NCI-H526 treated with DMSO at 0.1 percent for 48 hours (cell line): ENCODE measurements around the gene MAP2K5.
"Not testable (repeated sequence)": the region's sequence is repeated elsewhere in the genome, so short reads cannot be mapped to it uniquely, and the experiment has no call there.

Source experiments
- DNase-seq: peaks from one replicate; lab custom pipeline; 2025; lab: John Stamatoyannopoulos, UW

MAP2K5 gene

DNA sequence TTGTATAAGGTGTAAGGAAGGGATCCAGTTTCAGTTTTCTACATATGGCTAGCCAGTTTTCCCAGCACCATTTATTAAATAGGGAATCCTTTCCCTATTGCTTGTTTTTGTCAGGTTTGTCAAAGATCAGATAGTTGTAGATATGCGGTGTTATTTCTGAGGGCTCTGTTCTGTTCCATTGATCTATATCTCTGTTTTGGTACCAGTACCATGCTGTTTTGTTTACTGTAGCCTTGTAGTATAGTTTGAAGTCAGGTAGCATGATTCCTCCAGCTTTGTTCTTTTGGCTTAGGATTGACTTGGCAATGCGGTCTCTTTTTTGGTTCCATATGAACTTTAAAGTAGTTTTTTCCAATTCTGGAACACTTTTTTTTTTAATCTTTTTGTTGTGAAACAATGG lies 130.3 kb downstream of the MAP2K5 start:
- DNase-seq: not testable (repeated sequence)

DNA sequence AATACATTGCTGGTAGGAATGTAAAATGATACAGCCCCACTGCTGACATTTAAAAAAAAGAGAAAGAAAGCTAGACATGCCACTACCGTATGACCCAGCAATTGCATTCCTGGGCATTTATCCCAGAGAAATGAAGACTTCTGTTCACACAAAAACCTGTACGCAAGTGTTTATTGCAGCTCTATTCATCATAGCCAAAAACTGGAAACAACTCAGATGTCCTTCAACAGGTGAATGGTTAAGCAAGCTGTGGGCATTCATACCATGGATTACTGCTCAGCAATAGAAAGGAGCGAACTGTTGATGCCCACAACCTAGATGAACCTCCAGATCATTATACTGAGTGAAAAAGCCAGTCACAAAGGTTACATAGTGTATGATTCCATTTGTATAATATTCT lies 132.5 kb downstream of the MAP2K5 start:
- no peak for DNase-seq

DNA sequence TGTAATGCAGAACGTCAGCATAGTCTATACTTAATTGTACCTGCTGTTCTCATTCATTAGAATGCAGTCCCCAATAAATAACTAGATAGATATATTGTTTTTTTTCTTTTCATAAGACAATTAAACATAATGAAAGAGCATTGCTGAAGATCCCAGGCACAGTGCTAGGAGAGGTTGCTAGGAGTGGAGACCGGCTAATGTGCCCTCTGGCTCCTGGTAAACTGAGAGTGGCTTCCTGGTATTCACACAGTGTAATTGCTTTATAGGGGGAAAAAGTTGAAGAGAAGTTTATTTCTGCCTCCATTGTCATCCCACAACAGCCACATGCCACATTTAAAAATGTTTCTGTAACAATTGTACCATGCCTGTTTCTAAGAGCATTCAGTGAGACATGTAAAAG lies 135.6 kb downstream of the MAP2K5 start:
- DNase-seq: no peak

DNA sequence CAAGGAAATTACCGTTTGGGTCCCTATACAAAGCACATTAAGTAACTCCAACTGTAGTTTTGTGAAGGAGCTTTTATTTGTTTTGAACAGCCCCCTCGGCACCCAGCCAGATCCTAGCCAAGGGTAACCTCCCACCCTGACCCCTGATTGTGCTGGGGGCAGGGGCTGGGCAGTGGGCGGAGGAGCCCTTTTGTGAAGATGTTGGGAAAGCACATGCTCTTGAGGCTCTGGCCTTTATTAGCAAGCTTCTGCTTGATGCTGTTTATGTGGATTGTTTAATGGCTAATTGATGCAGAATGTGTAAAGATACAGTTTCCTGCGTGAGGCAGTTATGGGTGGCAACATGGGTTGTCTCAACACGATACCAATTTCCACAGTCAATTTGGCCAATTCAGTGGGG lies 136.5 kb downstream of the MAP2K5 start:
- DNase-seq: no peak

DNA sequence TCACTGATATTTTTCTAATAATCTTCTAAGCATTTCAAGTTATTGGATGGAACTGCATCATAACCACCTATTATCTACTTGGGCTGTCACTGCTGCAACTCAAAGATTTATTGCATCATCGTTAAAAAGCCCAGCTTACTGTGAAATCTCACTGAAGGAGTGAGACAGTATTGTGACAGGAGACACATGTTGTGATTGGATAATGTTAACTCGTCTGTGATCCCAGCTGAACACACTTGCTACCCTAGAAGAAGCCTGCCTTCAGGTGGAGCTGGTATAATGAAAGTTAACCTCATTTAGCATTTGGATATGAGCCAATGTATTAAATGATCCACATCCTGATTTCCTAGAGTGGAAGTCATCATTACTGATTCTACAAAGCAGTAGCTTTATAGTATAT lies 138.1 kb downstream of the MAP2K5 start:
- DNase-seq: no peak

DNA sequence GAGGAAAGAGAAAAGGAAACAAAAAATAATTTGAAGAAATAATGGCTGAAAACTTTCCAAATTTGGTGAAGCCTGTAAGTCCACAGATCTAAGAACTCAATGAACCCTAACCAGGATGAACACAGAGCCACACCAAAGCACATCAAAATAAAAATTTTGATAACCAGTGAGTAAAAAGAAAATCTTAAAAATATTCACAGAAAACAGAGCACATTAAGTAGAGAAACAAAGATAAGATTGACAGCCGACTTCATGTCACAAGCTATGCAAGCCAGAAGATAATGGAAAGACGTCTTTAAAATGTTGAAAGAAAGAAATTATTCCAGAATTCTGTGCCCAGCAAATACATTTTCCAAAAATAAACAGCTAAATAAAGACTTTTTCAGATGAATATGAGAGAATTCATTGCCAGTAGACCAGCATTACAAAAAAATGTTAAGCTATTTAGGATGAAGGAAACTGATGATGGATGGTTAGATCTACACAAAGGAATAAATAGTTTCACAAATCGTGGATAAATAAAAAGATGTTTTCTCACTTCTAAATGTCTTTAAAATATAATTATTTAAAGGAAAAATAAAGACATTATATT lies 142.6 kb downstream of the MAP2K5 start:
- DNase-seq: no peak

DNA sequence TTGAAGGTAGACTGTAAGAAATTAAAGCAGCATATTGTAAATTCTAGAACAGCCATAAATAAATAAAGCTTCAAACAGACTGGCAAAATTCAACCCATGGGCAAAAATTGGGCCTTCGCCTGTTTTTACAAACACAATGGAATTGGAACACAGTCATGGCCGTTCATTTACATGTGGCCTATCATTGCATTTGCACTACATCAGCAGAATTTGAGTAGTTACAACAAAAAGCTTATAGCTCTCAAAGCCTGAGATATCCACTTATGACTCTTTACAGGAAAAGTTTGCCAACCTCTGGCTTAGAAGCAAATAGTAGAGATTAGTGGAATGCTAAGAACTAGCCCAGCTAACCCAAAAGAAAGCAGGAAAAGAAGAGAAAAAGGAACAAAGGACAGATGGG lies 143.2 kb downstream of the MAP2K5 start:
- DNase-seq: no peak

DNA sequence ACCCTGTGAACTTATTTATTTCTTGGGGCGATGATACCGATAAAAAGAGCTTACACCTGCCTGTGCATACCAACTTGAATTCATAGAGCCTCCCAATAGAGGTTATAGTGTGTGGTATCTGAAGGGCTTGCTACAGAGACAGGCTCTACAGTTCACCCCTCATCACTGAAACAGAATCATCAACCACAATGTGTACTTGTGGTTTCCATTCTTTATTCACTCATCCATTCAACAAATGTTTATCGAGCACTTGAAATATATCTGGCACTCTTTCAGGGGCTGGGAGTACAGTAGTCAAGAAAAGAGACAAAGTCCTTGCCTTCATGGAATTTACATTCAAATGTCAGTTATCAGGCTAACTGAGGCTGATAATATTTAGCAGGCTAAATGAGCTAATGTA lies 148.4 kb downstream of the MAP2K5 start:
- DNase-seq: peak; percentile 85

DNA sequence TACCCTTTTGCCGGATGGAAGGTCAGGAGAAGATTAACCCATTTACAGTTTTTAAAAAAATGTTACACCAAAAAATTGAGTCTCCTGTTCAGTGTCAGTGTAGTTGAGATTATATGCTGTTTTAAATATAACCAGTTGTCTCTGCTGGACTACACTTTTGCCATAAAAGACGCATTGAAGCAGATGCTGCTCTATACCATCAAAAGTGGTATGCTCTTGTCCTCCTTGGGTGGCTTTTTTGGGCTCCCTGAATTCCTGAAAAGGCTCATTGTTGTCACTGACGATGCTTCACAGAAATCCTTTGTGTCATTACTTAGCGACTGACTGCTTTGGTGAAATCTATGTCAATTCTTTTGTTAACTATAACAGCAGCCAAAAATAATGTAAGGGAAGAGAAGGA lies 148.9 kb downstream of the MAP2K5 start:
- DNase-seq: no peak

DNA sequence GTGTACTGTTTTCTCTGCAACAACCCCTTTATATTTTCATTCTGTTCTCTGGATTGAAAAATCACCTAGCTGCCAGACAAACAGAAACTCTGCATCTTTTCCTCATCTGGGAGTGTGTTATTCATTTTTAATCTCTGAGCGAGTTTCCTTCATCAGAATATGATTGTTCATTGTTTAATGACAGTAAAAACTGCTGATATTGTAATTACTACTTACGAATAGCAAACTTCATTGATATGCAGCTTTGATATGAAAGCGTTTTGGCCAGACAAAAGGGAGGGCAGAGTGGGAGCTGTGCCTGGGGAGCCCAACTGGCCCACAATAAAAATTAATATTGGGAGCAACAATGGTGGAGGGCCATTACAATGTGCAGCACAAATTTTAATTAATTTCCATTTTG lies 150.1 kb downstream of the MAP2K5 start:
- DNase-seq: peak; percentile 15

DNA sequence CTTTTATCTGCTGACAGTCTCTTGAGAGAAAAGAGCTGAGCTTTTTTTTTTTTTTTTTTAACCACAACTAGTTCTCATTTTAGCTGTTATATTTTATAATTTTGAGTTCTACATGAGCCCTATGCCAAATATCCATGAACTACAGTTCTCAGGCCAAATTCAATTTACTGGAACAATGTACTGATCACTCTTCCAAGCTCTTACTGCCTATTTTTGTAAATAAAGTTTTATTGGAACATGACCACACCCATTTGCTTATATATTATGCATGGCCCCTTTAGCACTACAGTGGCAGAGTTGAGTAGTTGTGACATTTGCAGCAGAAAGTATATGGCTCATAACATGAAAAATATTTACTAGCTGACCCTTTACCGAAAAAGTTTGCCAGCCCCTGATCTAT lies 153.6 kb downstream of the MAP2K5 start:
- no peak for DNase-seq

DNA sequence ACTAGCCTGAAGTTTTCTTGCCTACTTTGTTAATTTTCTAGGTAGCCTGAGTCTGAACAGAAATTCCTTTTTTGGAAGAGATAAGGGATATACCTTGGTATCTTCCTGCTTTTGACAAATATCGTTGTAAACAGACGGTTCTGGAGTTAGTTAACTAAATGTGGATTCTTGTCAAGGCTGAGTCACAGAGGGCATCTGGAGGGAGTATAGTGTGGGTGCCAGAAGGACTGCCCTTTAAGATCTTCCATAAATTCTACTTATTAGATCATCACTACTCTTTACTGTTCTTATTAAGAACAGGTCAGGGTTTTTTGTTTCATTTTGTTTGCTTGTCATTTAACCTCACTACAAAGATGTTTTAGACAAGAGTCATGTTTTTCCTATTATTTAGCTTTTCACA lies 157.5 kb downstream of the MAP2K5 start:
- DNase-seq: no peak

DNA sequence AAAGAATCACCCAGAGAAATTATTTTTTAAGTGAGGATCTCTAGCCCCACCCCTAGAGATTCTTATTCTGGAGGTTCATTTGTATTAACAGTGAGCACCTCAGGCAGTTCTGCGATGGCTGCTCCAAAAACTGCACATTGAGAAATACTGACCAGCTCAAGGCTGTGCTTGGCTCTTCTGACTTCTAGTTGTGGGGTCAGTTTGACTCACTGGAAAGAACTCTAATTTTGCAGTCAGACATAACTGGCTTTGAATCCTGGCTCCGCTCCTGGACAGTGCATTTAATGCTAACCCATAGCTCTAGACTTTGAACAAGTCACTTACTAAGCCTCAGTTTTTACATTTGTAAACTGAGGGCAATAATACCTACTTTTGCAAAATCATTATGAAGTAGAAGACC lies 159.2 kb downstream of the MAP2K5 start:
- no peak for DNase-seq

DNA sequence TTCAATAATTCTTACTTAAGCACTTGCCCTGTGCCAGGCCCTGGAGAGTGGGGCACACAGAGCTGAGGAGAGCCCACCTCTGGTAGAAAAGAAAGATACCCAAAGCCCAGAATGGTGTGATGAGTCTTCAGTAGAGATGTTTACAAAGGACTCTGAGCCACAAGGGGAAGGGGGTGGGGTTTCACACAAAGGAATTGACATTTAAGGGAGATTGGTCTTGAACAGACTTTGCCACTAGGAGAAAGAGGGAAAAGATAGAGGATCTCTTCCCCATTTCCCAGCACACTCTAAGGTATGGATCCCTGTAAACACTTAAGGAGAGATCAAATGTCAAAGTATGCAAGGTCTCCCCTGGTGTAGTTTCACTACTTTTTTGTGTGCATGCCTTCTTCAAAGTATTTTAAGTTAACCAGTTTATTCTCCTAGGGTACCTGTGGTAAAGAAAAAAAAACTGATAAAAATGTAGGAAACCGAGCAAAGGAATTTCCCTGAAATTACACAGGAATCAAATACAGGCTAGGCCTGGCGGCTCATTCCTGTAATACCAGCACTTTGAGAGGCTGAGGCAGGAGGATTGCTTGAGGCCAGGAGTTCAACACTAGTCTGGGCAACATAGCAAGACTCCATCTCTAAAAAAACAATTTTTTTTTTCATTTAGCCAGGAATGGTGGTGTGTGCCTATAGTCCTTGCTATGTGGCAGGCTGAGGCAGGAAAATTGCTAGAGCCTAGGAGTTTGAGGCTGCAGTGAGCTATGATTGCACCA lies 165.2 kb downstream of the MAP2K5 start:
- no peak for DNase-seq

DNA sequence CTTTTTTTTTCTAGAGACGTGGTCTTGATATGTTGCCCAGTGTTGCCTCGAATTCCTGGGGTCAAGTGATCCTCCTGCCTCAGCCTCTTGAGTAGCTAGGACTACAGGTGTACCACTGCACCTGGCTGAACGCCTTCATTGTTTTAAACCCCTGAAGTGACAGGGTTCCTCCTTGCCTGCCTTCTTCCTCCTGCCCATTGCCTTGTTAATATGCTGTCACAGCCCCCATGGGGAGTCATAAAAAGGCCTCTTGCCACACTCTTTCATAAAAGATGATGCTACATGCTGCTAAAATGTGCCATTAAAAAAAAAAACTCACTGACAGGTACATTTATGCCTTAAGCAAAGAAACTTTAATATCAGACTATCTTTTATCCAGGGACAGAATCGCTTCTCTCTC lies 166.0 kb downstream of the MAP2K5 start:
- no peak for DNase-seq

DNA sequence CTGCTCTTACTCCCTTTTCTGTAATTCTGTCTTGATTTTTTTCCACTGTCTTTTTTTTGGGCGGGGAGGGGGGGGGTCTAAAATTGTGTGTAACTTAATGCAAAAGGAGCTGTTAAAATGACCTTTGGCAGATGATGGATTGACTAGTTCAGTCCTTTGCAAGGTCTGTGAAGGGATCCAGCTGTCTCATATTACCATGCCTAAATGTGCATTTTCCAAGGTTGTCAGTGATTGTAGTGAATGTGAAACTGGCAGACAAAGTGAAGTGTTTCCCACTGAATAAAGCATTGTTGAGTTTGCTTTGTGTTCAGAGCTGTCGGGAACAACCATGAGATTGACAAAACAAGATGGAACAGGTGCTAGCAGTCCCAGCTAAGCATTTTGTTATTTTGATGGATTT lies 172.7 kb downstream of the MAP2K5 start:
- peak; percentile 55 for DNase-seq

DNA sequence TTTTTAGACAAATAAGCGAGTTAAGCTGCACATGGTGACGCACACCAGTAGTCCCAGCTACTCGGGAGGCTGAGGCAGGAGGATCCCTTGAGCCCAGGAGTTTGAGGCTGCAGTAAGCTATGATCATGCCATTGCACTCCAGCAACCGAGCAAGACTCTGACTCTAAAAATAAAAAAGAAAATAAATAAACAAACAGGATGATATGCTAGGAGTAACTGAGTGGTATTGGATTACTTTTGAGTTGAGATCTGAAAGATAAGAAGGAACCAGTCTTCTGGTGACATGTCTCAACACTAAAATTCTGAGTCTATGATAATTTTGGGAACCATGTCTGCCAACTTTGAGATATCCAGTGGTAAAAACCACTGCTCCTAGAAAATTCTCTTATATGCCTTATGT lies 173.7 kb downstream of the MAP2K5 start:
- DNase-seq: no peak

DNA sequence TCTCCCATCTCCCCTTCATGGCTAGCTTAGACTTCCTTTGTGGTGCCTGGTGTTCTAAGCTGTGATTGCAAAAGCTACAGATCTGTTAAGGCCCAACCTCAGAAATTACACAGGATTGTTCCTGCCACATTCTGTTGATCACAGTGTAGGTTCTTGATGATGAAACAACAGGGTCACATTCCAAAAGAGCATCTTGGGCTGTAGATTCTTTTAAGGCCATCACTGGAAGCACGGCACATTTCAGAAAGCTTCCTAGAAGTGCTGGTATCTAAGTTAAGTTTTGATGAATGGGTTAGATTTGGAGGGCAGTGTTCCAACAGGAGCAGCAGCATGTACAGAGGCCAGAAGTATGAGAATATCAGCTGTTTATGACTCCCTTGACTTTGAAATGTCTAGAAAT lies 175.3 kb downstream of the MAP2K5 start:
- no peak for DNase-seq

DNA sequence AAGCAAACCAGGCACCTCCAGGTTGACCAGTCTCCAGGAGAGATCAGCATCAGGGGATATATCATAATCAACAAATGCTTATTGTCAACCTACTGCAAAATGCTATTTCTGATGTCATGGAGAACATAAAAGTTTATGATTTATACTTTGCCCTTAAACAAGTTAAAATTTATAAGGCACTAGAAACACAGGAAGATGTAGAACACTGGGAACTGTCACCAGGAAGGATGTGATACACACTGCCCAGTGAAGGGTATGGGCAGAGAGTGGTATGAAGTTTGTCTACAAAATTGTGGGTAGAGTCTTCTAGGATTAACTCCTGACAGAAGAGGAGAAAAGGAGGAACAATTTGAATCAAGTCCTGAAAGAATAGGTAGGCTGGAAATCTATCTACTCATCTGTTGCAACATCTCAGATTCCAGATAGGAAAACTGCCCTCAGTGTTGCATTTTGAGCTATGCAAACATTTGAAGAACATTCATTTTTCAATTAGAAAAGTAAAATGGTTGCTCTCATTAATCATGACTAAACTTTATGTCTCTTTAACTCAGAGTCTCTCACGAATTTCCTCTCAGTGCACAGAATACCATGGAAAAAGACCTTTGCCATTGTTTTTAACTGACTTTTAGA lies 176.9 kb downstream of the MAP2K5 start:
- no peak for DNase-seq

DNA sequence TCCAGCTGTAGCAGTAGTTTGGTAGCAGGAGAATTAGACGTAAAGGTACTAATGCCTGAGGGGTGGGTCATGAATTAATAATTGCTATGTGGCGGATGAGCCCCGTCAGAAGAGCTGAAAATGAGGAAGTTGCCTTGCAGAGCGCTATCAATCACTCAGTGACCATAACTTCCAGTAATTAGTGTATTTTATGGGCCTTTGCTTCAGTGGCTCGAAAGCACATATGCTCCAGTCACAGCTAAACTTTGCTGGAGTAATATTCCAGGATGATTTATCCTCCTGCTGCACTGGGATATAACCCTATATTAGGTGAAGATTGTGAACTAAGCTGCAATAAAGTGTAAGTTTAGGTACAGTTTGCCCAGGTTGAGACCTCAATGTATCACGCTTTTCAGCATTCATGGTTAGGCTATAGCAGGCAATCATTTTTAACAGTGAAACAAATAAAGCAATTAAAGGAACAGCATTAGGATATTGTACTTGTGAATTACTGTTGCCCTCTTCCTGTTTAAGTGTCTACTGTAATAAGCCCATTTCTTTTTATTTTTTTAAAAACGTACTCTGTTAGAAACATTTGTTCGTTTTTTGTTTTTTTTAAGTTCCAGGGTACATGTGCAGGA lies 178.2 kb downstream of the MAP2K5 start:
- DNase-seq: peak; percentile 82

DNA sequence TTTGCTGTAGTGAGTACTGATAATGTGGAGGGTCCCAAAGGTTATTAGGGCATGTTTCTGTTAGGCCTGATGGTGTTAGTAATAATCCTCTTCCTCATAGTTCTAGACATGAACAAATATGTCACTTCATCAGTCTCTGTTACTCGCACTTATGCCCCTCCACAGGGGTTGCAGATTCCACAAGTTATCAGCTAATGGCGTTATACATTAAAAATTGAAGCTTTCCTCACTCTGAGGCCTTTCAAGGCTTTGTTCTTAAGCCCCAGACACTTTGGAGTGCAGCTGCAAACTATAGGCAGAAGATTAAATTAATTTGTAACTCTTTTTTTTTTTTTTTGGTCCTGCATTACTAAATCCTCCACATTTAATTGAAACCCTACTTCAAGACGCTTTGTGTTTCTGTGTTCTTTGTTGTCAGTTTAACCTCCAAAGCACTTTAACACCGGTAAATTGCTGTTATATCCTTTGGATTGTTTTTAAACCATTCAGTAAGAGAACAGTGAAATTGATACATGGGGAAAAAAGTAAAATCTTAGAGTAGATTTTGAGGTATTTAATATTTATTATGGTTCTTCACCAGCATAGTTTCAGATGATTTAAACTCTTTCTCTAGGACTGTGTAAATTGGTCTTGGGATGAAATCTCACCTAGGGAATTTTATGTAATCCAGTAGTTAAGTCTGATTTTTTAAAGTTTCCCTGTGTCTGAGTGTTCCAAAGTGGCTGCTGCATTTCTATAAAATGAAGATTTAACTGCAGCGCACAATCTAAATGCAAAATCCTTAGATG lies 179.7 kb downstream of the MAP2K5 start:
- no peak for DNase-seq

DNA sequence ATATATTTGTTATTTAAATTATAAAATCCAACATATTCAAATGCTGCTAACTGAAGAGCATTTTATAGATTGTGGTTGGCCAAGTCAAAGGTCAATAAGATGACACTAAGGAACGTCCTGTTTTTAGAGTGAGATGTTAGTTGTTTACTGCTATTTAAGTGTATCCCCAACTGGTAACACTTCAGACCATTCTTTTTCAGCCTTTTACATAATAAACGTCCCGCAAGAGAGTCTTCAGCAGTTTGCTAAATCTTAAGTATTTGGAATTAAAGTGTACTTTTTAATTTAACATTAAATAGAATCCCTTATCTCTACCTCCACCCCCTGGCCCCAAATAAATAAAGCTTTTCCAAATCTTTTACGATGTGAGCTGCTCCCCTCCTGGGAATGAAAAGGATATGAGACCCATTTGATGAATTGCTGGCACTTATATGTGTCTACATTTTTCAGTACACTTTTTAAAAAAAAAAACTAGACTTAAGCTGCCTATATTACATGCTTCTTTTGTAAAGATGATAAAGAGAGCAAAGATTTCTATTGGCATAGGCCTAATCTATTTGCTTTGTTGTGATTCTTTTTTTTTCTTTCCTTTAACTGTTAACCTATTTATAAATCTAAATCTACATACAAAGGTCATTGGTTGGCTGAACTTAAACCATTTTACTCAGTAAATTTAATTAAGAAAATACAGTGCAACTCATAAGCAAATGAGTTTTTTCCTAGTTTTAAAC lies 181.0 kb downstream of the MAP2K5 start:
- DNase-seq: peak; percentile 82
